GM21390 (cell line): ENCODE data around the gene ZNF653.
A peak's percentile ranks its signal among the peaks of the same experiment; 100 is the strongest.
"Not testable (repeated sequence)": the region's sequence is repeated elsewhere in the genome, so short reads cannot be mapped to it uniquely, and the experiment has no call there.

ENCODE experiments used
- ATAC-seq: cut with Tn5 transposase; IDR thresholded peaks from one replicate; pipeline ENCODE4 v1.9.1; 2021; ENCODE audit not compliant: unreplicated experiment

ZNF653 gene

GRCh38 chr19:11435833-11436313 is 69.8 kb downstream of the ZNF653 start:
- no peak for ATAC-seq

- peak; percentile 90 for ATAC-seq
These were observed 70.4 kb downstream of the ZNF653 start, which contains the start of the genes ODAD3 and PRKCSH for GRCh38 chr19:11435057-11435832. Gene ODAD3, minus strand, starts transcription at chr19:11435121. Its CDS starts 105 bp downstream, at chr19:11435016. Gene PRKCSH, plus strand, starts transcription at chr19:11435635. Its CDS starts 483 bp downstream, at chr19:11436118.

GRCh38 chr19:11434703-11435056 is 71.0 kb downstream of the ZNF653 start:
- peak; percentile 11 for ATAC-seq

GRCh38 chr19:11433526-11433925 is 72.1 kb downstream of the ZNF653 start:
- ATAC-seq = not testable (repeated sequence)
